Measurements from ENCODE around the gene TMEM174.

GRCh38 chr5:73154208-73155006 lies 18.6 kb upstream of the TMEM174 start:
- TF ChIP-seq, protein P1, sequence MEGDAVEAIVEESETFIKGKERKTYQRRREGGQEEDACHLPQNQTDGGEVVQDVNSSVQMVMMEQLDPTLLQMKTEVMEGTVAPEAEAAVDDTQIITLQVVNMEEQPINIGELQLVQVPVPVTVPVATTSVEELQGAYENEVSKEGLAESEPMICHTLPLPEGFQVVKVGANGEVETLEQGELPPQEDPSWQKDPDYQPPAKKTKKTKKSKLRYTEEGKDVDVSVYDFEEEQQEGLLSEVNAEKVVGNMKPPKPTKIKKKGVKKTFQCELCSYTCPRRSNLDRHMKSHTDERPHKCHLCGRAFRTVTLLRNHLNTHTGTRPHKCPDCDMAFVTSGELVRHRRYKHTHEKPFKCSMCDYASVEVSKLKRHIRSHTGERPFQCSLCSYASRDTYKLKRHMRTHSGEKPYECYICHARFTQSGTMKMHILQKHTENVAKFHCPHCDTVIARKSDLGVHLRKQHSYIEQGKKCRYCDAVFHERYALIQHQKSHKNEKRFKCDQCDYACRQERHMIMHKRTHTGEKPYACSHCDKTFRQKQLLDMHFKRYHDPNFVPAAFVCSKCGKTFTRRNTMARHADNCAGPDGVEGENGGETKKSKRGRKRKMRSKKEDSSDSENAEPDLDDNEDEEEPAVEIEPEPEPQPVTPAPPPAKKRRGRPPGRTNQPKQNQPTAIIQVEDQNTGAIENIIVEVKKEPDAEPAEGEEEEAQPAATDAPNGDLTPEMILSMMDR (conservative IDR thresholded peaks at IDR 0.05), result no peak
- no peak for TF ChIP-seq ZFX (IDR thresholded peaks at IDR 0.05)

All from C4-2B (cell line).